ENCODE measurements around the gene TXK. TPM values are rescaled to one million over a fixed set of nuclear protein-coding genes. Genes with fewer than 3 reads are reported as not detected.
A peak's percentile ranks its signal among the peaks of the same experiment; 100 is the strongest.

Gene TXK
- total and polyA plus RNA-seq, 2 experiments from 2014 or later, result 0.14 to 0.40 TPM

DNA sequence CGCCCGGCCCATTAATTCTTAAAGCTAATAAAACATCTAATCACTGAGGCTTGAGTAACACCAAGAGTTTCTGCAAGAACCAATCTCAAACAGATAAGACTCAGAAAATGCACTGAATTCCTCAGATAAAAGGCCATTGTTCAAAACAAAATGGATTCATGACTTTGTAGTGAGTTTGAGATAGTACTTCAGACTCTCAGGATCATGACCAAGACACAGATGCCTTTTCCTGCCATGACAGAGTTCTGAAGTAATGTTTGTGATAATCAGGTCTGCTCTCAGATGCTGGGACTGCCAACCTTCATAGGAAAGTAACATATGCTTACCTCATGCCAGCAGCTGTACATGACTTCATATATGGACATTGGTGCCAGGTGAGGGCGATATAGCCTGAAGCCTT, 62.9 kb downstream of the TXK start:
- Histone ChIP-seq H4K20me1 (replicated peaks; ENCODE audit: insufficient read depth) (no peaks in the 10 kb centered on the region), H3F3A (replicated peaks; ENCODE audit: low read depth) (no peaks in the 10 kb centered on the region), H3K36me3 (ENCODE audit: insufficient read depth) (no peaks in the 10 kb centered on the region), H3K27ac (ENCODE audit: low read depth) (no peak overlapping the region), H2AFZ (no peak overlapping the region; the same call in 1 of the 2 replicates), H3K79me2 (replicated peaks; ENCODE audit: insufficient read depth) (no peaks in the 10 kb centered on the region), H3K27me3 (ENCODE audit: insufficient read depth) (no peaks in the 10 kb centered on the region), H3K9me2 (ENCODE audit: insufficient read depth) (peaks cover 5% of the 10 kb centered on the region; the same call in 1 of the 2 replicates), H3K4me3 (no peak overlapping the region), H3K4me1 (ENCODE audit: insufficient read depth) (no peaks in the 10 kb centered on the region), H3K4me2 (no peak overlapping the region)
- H3K36me3 Mint-ChIP-seq (ENCODE audit: low read depth), result no peaks in the 10 kb centered on the region; the same call in 2 of the 3 replicates
- H3K27me3 Mint-ChIP-seq (ENCODE audit: insufficient read depth, low read depth, poor library complexity), result peaks cover 5% of the 10 kb centered on the region
- no peak for TF ChIP-seq ZNF462 (CRISPR knock-in tag; IDR thresholded peaks at IDR 0.05)
- TF ChIP-seq, protein P1, sequence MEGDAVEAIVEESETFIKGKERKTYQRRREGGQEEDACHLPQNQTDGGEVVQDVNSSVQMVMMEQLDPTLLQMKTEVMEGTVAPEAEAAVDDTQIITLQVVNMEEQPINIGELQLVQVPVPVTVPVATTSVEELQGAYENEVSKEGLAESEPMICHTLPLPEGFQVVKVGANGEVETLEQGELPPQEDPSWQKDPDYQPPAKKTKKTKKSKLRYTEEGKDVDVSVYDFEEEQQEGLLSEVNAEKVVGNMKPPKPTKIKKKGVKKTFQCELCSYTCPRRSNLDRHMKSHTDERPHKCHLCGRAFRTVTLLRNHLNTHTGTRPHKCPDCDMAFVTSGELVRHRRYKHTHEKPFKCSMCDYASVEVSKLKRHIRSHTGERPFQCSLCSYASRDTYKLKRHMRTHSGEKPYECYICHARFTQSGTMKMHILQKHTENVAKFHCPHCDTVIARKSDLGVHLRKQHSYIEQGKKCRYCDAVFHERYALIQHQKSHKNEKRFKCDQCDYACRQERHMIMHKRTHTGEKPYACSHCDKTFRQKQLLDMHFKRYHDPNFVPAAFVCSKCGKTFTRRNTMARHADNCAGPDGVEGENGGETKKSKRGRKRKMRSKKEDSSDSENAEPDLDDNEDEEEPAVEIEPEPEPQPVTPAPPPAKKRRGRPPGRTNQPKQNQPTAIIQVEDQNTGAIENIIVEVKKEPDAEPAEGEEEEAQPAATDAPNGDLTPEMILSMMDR (conservative IDR thresholded peaks at IDR 0.05; ENCODE audit: low read depth in 2 of 2), result peak; percentile 21 to 28
- ATAC-seq, result no peak
- DNase-seq (ENCODE audit: low spot score), result no peak
- no peak overlapping the region for H3K27ac Mint-ChIP-seq
- no peaks in the 10 kb centered on the region for H3K9me3 Mint-ChIP-seq
- no peak overlapping the region for H3K4me3 Mint-ChIP-seq
- H3K4me1 Mint-ChIP-seq, result no peaks in the 10 kb centered on the region

DNA sequence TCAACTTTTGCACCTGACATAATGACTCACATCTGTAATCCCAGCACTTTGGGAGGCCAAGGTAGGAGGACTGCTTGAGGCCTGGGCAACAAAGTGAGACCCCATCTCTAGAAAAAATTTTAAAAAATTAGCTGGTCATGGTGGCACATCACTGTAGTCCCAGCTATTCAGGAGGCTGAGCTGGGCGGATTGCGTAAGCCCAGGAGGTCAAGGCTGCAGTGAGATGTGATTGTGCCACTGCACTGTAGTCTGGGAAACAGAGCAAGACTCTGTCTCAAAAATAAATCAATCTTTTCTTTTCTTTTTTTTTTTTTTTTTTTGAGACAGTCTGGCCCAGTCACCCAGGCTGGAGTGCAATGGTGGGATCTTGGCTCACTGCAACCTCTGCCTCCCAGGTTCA, 65.0 kb downstream of the TXK start:
- no peak overlapping the region for H3K4me3 Mint-ChIP-seq
- no peaks in the 10 kb centered on the region for H3K4me1 Mint-ChIP-seq
- no peak for TF ChIP-seq POLR2AphosphoS5 (IDR thresholded peaks at IDR 0.05; ENCODE audit: low read depth)
- TF ChIP-seq, protein P2, sequence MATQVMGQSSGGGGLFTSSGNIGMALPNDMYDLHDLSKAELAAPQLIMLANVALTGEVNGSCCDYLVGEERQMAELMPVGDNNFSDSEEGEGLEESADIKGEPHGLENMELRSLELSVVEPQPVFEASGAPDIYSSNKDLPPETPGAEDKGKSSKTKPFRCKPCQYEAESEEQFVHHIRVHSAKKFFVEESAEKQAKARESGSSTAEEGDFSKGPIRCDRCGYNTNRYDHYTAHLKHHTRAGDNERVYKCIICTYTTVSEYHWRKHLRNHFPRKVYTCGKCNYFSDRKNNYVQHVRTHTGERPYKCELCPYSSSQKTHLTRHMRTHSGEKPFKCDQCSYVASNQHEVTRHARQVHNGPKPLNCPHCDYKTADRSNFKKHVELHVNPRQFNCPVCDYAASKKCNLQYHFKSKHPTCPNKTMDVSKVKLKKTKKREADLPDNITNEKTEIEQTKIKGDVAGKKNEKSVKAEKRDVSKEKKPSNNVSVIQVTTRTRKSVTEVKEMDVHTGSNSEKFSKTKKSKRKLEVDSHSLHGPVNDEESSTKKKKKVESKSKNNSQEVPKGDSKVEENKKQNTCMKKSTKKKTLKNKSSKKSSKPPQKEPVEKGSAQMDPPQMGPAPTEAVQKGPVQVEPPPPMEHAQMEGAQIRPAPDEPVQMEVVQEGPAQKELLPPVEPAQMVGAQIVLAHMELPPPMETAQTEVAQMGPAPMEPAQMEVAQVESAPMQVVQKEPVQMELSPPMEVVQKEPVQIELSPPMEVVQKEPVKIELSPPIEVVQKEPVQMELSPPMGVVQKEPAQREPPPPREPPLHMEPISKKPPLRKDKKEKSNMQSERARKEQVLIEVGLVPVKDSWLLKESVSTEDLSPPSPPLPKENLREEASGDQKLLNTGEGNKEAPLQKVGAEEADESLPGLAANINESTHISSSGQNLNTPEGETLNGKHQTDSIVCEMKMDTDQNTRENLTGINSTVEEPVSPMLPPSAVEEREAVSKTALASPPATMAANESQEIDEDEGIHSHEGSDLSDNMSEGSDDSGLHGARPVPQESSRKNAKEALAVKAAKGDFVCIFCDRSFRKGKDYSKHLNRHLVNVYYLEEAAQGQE (IDR thresholded peaks at IDR 0.05; ENCODE audit: unreplicated experiment), result no peak
- TF ChIP-seq, protein P1 (conservative IDR thresholded peaks at IDR 0.05; ENCODE audit: low read depth in 2 of 2), result no peak

More for the DNA sequence above, 65.0 kb downstream of the TXK start:
- H3K27ac ChIP-seq (ENCODE audit: low read depth), result no peak overlapping the region
- H3K4me2 ChIP-seq, result no peak overlapping the region
- H3K27me3 ChIP-seq (ENCODE audit: insufficient read depth), result no peaks in the 10 kb centered on the region
- H4K20me1 ChIP-seq (replicated peaks; ENCODE audit: insufficient read depth), result no peaks in the 10 kb centered on the region
- H3K36me3 Mint-ChIP-seq (ENCODE audit: low read depth), result no peaks in the 10 kb centered on the region; the same call in 2 of the 3 replicates
- no peak for DNase-seq (ENCODE audit: low spot score)
- peaks cover 5% of the 10 kb centered on the region for H3K27me3 Mint-ChIP-seq (ENCODE audit: insufficient read depth, low read depth, poor library complexity)
- no peaks in the 10 kb centered on the region for H3F3A ChIP-seq (replicated peaks; ENCODE audit: low read depth)
- H3K27ac Mint-ChIP-seq, result no peak overlapping the region
- ATAC-seq, result no peak
- peaks cover 5% of the 10 kb centered on the region for H3K9me2 ChIP-seq (ENCODE audit: insufficient read depth)
- no peaks in the 10 kb centered on the region for H3K36me3 ChIP-seq (ENCODE audit: insufficient read depth)
- no peaks in the 10 kb centered on the region for H3K9me3 Mint-ChIP-seq
- no peaks in the 10 kb centered on the region for H3K4me1 ChIP-seq (ENCODE audit: insufficient read depth)
- no peak overlapping the region for H3K4me3 ChIP-seq
- no peaks in the 10 kb centered on the region for H3K79me2 ChIP-seq (replicated peaks; ENCODE audit: insufficient read depth)
- no peak overlapping the region for H2AFZ ChIP-seq

Measured in GM23338 (cell line).